ENCODE results near the gene CCDC187. TPM values are rescaled to one million over a fixed set of nuclear protein-coding genes. Genes with fewer than 3 reads are reported as not detected.

CCDC187 gene
- total RNA-seq, 2 donors from 2014 or later: 0.04 to 0.09 TPM

GRCh38 chr9:136287960-136288753, 15.7 kb downstream of the CCDC187 start:
- no peaks in the 10 kb centered on the region for H3K36me3 Mint-ChIP-seq (ENCODE audit: low read depth)
- TF ChIP-seq CTCF (conservative IDR thresholded peaks at IDR 0.05): no peak
- Histone ChIP-seq H3K27me3 (ENCODE audit: control insufficient read depth, insufficient read depth, low read length, poor library complexity, severe bottlenecking) (no peaks in the 10 kb centered on the region), H3K9ac (ENCODE audit: extremely low read depth, low read length, poor library complexity, severe bottlenecking) (no peak overlapping the region), H3K36me3 (ENCODE audit: control insufficient read depth, insufficient read depth, low read length) (no peaks in the 10 kb centered on the region), H3K9me3 (ENCODE audit: control insufficient read depth, low read length) (no peaks in the 10 kb centered on the region), H3K4me3 (ENCODE audit: low read length) (no peak overlapping the region), H3K27ac (ENCODE audit: low read depth, low read length) (no peak overlapping the region), H3K4me1 (ENCODE audit: control insufficient read depth, insufficient read depth, low read length) (no peaks in the 10 kb centered on the region)
- H3K27me3 Mint-ChIP-seq (ENCODE audit: insufficient read depth): no peaks in the 10 kb centered on the region
- H3K27ac Mint-ChIP-seq: no peak overlapping the region
- DNase-seq: no peak
- no peak overlapping the region for H3K4me3 Mint-ChIP-seq
- no peaks in the 10 kb centered on the region for H3K9me3 Mint-ChIP-seq
- 85 to 89% methylated on average over 13 to 21 of the region's 21 CpGs for WGBS, 2 experiments (ENCODE audit: insufficient coverage in 1 of 2, insufficient read length in 1 of 2)
- no peaks in the 10 kb centered on the region for H3K4me1 Mint-ChIP-seq

- Histone ChIP-seq H3K27ac (ENCODE audit: low read depth, low read length) (no peak overlapping the region), H3K9me3 (ENCODE audit: control insufficient read depth, low read length) (no peaks in the 10 kb centered on the region), H3K36me3 (ENCODE audit: control insufficient read depth, insufficient read depth, low read length) (no peaks in the 10 kb centered on the region), H3K27me3 (ENCODE audit: control insufficient read depth, insufficient read depth, low read length, poor library complexity, severe bottlenecking) (no peaks in the 10 kb centered on the region), H3K9ac (ENCODE audit: extremely low read depth, low read length, poor library complexity, severe bottlenecking) (no peak overlapping the region), H3K4me1 (ENCODE audit: control insufficient read depth, insufficient read depth, low read length) (no peaks in the 10 kb centered on the region), H3K4me3 (ENCODE audit: low read length) (no peak overlapping the region)
- no peak for TF ChIP-seq CTCF (conservative IDR thresholded peaks at IDR 0.05)
- 93 to 95% methylated on average over 12 to 13 of the region's 13 CpGs for WGBS, 2 experiments (ENCODE audit: insufficient coverage in 1 of 2, insufficient read length in 1 of 2)
- no peaks in the 10 kb centered on the region for H3K36me3 Mint-ChIP-seq (ENCODE audit: low read depth)
- H3K4me1 Mint-ChIP-seq: no peaks in the 10 kb centered on the region
- DNase-seq: no peak
- no peaks in the 10 kb centered on the region for H3K9me3 Mint-ChIP-seq
- no peak overlapping the region for H3K4me3 Mint-ChIP-seq
- H3K27me3 Mint-ChIP-seq (ENCODE audit: insufficient read depth): no peaks in the 10 kb centered on the region
- no peak overlapping the region for H3K27ac Mint-ChIP-seq
These were observed 16.9 kb downstream of the CCDC187 start for GRCh38 chr9:136286987-136287379.

- Histone ChIP-seq H3K27ac (ENCODE audit: low read depth, low read length) (no peak overlapping the region), H3K27me3 (ENCODE audit: control insufficient read depth, insufficient read depth, low read length, poor library complexity, severe bottlenecking) (no peaks in the 10 kb centered on the region), H3K9me3 (ENCODE audit: control insufficient read depth, low read length) (no peaks in the 10 kb centered on the region), H3K36me3 (ENCODE audit: control insufficient read depth, insufficient read depth, low read length) (no peaks in the 10 kb centered on the region), H3K4me1 (ENCODE audit: control insufficient read depth, insufficient read depth, low read length) (no peaks in the 10 kb centered on the region), H3K4me3 (ENCODE audit: low read length) (no peak overlapping the region), H3K9ac (ENCODE audit: extremely low read depth, low read length, poor library complexity, severe bottlenecking) (no peak overlapping the region)
- H3K27ac Mint-ChIP-seq: no peak overlapping the region
- H3K27me3 Mint-ChIP-seq (ENCODE audit: insufficient read depth): no peaks in the 10 kb centered on the region
- no peaks in the 10 kb centered on the region for H3K36me3 Mint-ChIP-seq (ENCODE audit: low read depth)
- no peak for DNase-seq
- no peak for TF ChIP-seq CTCF (conservative IDR thresholded peaks at IDR 0.05)
- no peak overlapping the region for H3K4me3 Mint-ChIP-seq
- WGBS, 2 experiments (ENCODE audit: insufficient coverage in 1 of 2, insufficient read length in 1 of 2): 89 to 91% methylated on average over 25 to 30 of the region's 30 CpGs
- no peaks in the 10 kb centered on the region for H3K9me3 Mint-ChIP-seq
- H3K4me1 Mint-ChIP-seq: no peaks in the 10 kb centered on the region
These were observed 17.4 kb downstream of the CCDC187 start for GRCh38 chr9:136286359-136286986.

Data from endodermal cell (in vitro differentiated cells).